IMR-90 (cell line): ENCODE measurements around the gene CCDC198. TPM values are rescaled to one million over a fixed set of nuclear protein-coding genes. Genes with fewer than 3 reads are reported as not detected.

ENCODE experiments used
- ATAC-seq: fragments of 200-7000 bp; cut with Tn5 transposase; 2 replicates; pipeline ENCODE4 v1.9.1; 2020; ENCODE audit warnings: low read depth, mild to moderate bottlenecking, moderate library complexity
- BruUV-seq: library from RNA; stranded (reverse); fragments of 400-500 nt; replicated peaks from 2 replicates; lab custom pipeline; 2021; lab: Mats Ljungman, UMichigan
- CTCF ChIA-PET: fragments of 300-600 bp; formaldehyde crosslinking; extraction: SDS; loops from one replicate; lab custom pipeline; 2021; ENCODE audit warnings: antibody characterized with exemption; lab: Yijun Ruan, JAX
- POLR2A ChIA-PET: fragments of 300-600 bp; sonication (Branson Sonifier 250); formaldehyde crosslinking; loops from one replicate; lab custom pipeline; 2022; ENCODE audit warnings: antibody characterized with exemption; ENCODE audit not compliant: unreplicated experiment; lab: Charles Lee
- DNase-seq: peaks from one replicate; pipeline ENCODE4 v3.0.0; 2013
- H2AFZ ChIP-seq: replicated peaks from 2 replicates; pipeline ENCODE3; 2013; ENCODE audit warnings: low read length, mild to moderate bottlenecking; ENCODE audit not compliant: poor library complexity
- H2AK5ac ChIP-seq: 2 replicates; pipeline ENCODE4 v1.6.1; 2013; ENCODE audit warnings: low read depth, low read length, inconsistent platforms
- H2AK9ac ChIP-seq: replicated peaks from 2 replicates; pipeline ENCODE3; 2013; ENCODE audit warnings: mild to moderate bottlenecking, low read depth, low read length, moderate library complexity; ENCODE audit not compliant: poor library complexity
- H2BK120ac ChIP-seq: 2 replicates; pipeline ENCODE4 v1.6.1; 2013; ENCODE audit warnings: low read depth, low read length, inconsistent platforms
- H2BK15ac ChIP-seq: 3 replicates; pipeline ENCODE4 v1.6.1; 2013; ENCODE audit warnings: low read depth, low read length, inconsistent platforms
- H2BK20ac ChIP-seq: 2 replicates; pipeline ENCODE4 v1.6.1; 2013; ENCODE audit warnings: low read depth, mild to moderate bottlenecking, inconsistent platforms, low read length, moderate library complexity
- H2BK5ac ChIP-seq: 2 replicates; pipeline ENCODE4 v1.6.1; 2013; ENCODE audit warnings: mild to moderate bottlenecking, low read depth, low read length, inconsistent platforms; ENCODE audit not compliant: poor library complexity, severe bottlenecking
- H3K14ac ChIP-seq: replicated peaks from 2 replicates; pipeline ENCODE4 v1.6.1; 2013; ENCODE audit warnings: low read depth, low read length, inconsistent platforms
- H3K18ac ChIP-seq: 2 replicates; pipeline ENCODE4 v1.6.1; 2013; ENCODE audit warnings: low read depth, low read length, control low read depth
- H3K23ac ChIP-seq: 2 replicates; pipeline ENCODE4 v1.6.1; 2013; ENCODE audit warnings: low read depth, low read length, inconsistent platforms
- H3K27ac ChIP-seq: 2 replicates; pipeline ENCODE4 v1.5.1; 2013; ENCODE audit warnings: mild to moderate bottlenecking, control low read depth, low read length; ENCODE audit not compliant: insufficient read depth
- H3K27me3 ChIP-seq: 2 replicates; pipeline ENCODE4 v1.6.1; 2013; ENCODE audit warnings: low read length; ENCODE audit not compliant: control insufficient read depth, insufficient read depth
- H3K36me3 ChIP-seq: 2 replicates; pipeline ENCODE4 v1.6.1; 2013; ENCODE audit warnings: low read length, mixed read lengths; ENCODE audit not compliant: control insufficient read depth, insufficient read depth
- H3K4ac ChIP-seq: 2 replicates; pipeline ENCODE4 v1.6.1; 2013; ENCODE audit warnings: low read depth, low read length, inconsistent platforms
- H3K4me1 ChIP-seq: 2 replicates; pipeline ENCODE4 v1.6.1; 2013; ENCODE audit warnings: low read length, mixed read lengths; ENCODE audit not compliant: control insufficient read depth, insufficient read depth
- H3K4me2 ChIP-seq: 2 replicates; pipeline ENCODE4 v1.6.1; 2013; ENCODE audit warnings: low read depth, mild to moderate bottlenecking, control low read depth, low read length, moderate library complexity
- H3K4me3 ChIP-seq: 2 replicates; pipeline ENCODE4 v1.5.1; 2013; ENCODE audit warnings: low read depth, mild to moderate bottlenecking, control low read depth, low read length, moderate library complexity; ENCODE audit not compliant: insufficient read depth
- H3K56ac ChIP-seq: 2 replicates; pipeline ENCODE4 v1.6.1; 2013; ENCODE audit warnings: low read length, inconsistent platforms; ENCODE audit not compliant: insufficient read depth; ENCODE audit errors: extremely low read depth
- H3K79me1 ChIP-seq, 2 experiments: 2 replicates each; pipeline ENCODE4 v1.6.1; 2013; ENCODE audit warnings: low read length in 2 of 2, inconsistent platforms in 1 of 2, low read depth in 1 of 2
- H3K9ac ChIP-seq: 2 replicates; pipeline ENCODE4 v1.6.1; 2013; ENCODE audit warnings: low read depth, low read length, control low read depth
- H3K9me1 ChIP-seq: 2 replicates; pipeline ENCODE4 v1.6.1; 2013; ENCODE audit warnings: low read length, inconsistent platforms; ENCODE audit not compliant: insufficient read depth
- H3K9me3 ChIP-seq: 2 replicates; pipeline ENCODE4 v1.6.1; 2013; ENCODE audit warnings: low read length; ENCODE audit not compliant: control insufficient read depth, insufficient read depth
- H4K20me1 ChIP-seq: 2 replicates; pipeline ENCODE4 v1.6.1; 2013; ENCODE audit warnings: low read length, inconsistent platforms; ENCODE audit not compliant: insufficient read depth
- H4K5ac ChIP-seq: 2 replicates; pipeline ENCODE4 v1.6.1; 2013; ENCODE audit warnings: mild to moderate bottlenecking, low read depth, low read length, control low read depth
- H4K8ac ChIP-seq, 2 experiments: 2 replicates each; pipeline ENCODE4 v1.6.1; 2013; ENCODE audit warnings: low read depth in 2 of 2, low read length in 2 of 2, control low read depth in 1 of 2, inconsistent platforms in 1 of 2
- H4K91ac ChIP-seq: 2 replicates; pipeline ENCODE4 v1.6.1; 2013; ENCODE audit warnings: low read depth, low read length, inconsistent platforms; ENCODE audit not compliant: insufficient read depth
- MAZ ChIP-seq: IDR thresholded peaks from 2 replicates; pipeline ENCODE4 v1.6.1; 2012; ENCODE audit warnings: low read depth, mild to moderate bottlenecking, low read length, improper control_type of control experiment, moderate library complexity, borderline replicate concordance
- RCOR1 ChIP-seq: IDR thresholded peaks from 2 replicates; pipeline ENCODE4 v1.6.1; 2012; ENCODE audit warnings: mild to moderate bottlenecking, low read length, improper control_type of control experiment; ENCODE audit not compliant: insufficient replicate concordance
- dilution Hi-C: fragments of 300-500 bp; cut with HindIII; formaldehyde crosslinking; loops from one replicate; pipeline ENCODE4 v1.14.3; 2018; ENCODE audit warnings: low sequenced_read_pairs; ENCODE audit not compliant: unreplicated experiment
- in situ Hi-C: fragments of 300-500 bp; cut with MboI; formaldehyde crosslinking; loops from 3 replicates; pipeline ENCODE4 v1.14.3; 2019; ENCODE audit warnings: low sequenced_read_pairs, inconsistent platforms, mixed read lengths
- intact Hi-C: fragments of 100-400 bp; cut with micrococcal nuclease; formaldehyde crosslinking; loops from 2 replicates; pipeline ENCODE4 v1.10.0; 2022
- polyA plus RNA-seq, 3 experiments: library from polyadenylated mRNA; depleted of rRNA; stranded (reverse); fragments of >200 nt; gene quantifications; 2 replicates each; pipeline ENCODE4 v1.2.3, GENCODE V29; 2012; ENCODE audit warnings: low replicate concordance in 1 of 3
- total RNA-seq: library from RNA; depleted of rRNA; stranded (reverse); fragments of >200 nt; gene quantifications from 2 replicates; pipeline ENCODE4 v1.2.3, GENCODE V29; 2012

CCDC198 gene
- total and polyA plus RNA-seq, 2 of the 4 experiments (the other 2 are of a cell fraction) = not detected

DNA sequence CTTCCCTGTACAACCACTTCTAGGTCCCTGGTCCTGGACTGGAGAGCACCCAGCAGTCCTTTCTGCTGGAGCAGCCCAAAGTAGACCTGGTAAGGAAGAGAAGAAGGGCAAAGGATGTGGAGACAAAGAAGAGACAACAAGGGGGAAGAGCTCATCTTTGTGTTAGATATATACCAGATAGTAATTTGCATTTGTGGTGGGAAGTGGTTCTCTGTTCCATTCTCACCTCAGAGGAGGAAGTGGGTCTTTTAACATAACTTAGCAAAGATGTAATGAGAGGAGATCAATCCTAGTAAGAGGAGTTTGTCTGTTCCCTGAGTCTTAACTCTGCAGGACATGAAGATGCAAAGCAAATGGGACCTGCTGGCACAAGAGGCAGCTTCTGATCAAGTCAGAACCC lies 8.0 kb downstream of the CCDC198 start:
- Histone ChIP-seq H3K14ac (no peak overlapping the region), H3K79me1 (no peaks in the 10 kb centered on the region), H2BK20ac (no peak overlapping the region), H3K4me3 (no peak overlapping the region), H4K5ac (no peak overlapping the region), H3K9ac (no peak overlapping the region), H3K4ac (no peak overlapping the region), H3K9me1 (no peaks in the 10 kb centered on the region), H2AK9ac (no peak overlapping the region), H3K27me3 (peaks cover 2% of the 10 kb centered on the region; the same call in 1 of the 2 replicates), H4K20me1 (no peaks in the 10 kb centered on the region), H3K4me1 (no peaks in the 10 kb centered on the region), H2AFZ (no peak overlapping the region), H4K8ac (no peak overlapping the region), H2AK5ac (no peak overlapping the region), H3K9me3 (no peaks in the 10 kb centered on the region), H3K56ac (no peak overlapping the region), H3K4me2 (no peak overlapping the region), H2BK5ac (no peak overlapping the region), H3K23ac (no peak overlapping the region), H2BK15ac (no peak overlapping the region), H4K91ac (no peak overlapping the region), H2BK120ac (no peak overlapping the region), H3K36me3 (no peaks in the 10 kb centered on the region), H3K27ac (no peak overlapping the region), H3K18ac (no peak overlapping the region)
- DNase-seq (no peak), ATAC-seq (no peak)
- BruUV-seq = no TSS peak
- in situ Hi-C loops = loop anchor here (5.0 kb wide), 1 partner anchor 582 kb away; no protein-coding TSS in a partner anchor
- TF ChIP-seq RCOR1 (no peak), MAZ (no peak)
- ChIA-PET POLR2A (no interaction called here), CTCF (interaction anchor here (0.6 to 1.5 kb wide), 2 partner anchors 386 to 588 kb away, joined by 3 read pairs; no protein-coding TSS in a partner anchor)
- dilution Hi-C loops = no loop called here
- intact Hi-C loops = loop anchor here (1.0 kb wide), 1 partner anchor 587 kb away; no protein-coding TSS in a partner anchor
